GM19463 (cell line): ENCODE measurements around the gene TSPEAR.

Experiments
- ATAC-seq: cut with Tn5 transposase; IDR thresholded peaks from one replicate; pipeline ENCODE4 v1.9.1; 2021; ENCODE audit warnings: mild to moderate bottlenecking, moderate library complexity; ENCODE audit not compliant: unreplicated experiment

Gene TSPEAR

DNA sequence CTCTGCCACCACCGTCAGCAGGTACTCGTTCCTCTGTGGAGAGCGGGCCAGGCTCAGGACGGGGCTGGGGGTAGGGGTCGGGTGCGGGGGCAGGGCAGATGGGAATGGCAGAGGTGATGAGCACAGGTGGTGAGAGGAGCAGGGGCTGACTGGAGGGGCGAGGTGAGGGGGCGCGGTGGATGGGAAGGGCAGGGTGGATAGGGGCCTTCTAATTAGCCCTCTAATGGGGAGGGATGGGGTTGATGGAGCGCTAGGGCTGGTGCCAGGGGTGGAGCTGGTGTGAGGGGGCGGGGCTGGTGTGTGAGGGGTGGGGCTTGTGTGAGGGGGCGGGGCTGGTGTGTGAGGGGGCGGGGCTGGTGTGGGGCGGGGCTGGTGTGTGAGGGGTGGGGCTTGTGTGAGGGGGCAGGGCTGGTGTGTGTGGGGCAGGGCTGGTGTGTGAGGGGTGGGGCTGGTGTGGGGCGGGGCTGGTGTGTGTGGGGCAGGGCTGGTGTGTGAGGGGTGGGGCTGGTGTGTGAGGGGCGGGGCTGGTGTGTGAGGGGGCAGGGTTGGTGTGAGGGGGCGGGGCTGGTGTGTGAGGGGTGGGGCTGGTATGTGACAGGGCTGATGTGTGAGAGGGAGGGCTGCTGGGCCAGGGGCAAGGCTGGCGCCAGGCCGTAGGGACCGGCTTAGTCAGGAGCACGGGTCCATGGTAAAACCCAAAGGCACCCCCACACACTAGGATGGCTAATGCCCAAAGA lies 177.3 kb downstream of the TSPEAR start:
- no peak for ATAC-seq

DNA sequence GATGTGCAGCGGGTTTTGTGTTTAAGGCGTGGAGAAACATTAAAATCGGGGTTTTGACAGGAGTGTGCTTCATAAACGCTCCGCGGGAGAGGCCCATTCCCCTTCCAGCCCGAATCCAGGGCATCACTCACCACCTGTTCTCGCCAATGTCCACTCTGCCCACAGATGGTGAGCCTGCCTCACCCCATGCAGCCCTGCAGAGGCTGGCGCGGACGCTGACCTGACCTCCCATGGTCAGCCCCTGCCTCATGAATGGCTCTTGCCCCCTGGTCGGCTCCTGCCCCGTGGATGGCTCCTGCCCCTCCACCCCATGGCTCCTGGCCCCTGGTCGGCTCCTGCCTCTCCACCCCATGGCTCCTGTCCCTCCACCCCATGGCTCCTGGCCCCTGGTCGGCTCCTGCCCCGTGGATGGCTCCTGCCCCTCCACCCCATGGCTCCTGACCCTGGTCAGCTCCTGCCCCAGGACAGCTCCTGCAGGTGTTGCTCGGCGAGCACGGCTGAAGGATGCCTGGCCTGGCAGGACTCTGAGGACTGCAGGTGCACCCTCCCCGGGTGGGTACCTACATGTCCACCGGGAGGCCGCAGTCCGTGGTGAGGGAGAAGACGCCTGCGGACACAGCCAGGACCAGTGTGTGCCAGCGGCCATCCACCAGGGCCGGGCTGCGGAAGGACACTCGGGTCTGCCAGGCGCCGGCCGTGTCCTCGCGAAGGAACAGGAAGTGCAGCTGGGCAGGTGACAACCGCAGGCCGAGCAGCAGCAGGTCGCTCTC lies 178.1 kb downstream of the TSPEAR start:
- ATAC-seq = no peak

DNA sequence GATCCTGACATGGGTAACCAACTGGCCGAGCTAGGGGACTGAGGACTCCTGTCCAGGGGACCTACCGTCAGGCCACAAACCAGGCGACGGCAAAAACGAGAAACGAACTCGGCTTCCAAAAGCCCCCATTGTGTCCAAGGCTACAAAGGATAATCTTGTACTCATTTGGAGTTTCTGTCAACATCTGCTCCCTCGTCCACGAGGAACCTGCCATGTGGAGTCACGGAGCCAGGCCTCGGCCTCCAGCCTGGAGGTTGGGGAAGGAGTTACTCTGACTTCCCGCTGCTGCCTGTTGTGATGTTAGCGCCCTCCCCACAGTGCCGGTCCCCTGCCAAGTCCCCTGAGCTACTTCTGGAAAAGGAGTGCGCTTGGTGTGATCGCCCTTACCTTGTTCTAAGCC lies 178.7 kb downstream of the TSPEAR start:
- ATAC-seq = no peak

DNA sequence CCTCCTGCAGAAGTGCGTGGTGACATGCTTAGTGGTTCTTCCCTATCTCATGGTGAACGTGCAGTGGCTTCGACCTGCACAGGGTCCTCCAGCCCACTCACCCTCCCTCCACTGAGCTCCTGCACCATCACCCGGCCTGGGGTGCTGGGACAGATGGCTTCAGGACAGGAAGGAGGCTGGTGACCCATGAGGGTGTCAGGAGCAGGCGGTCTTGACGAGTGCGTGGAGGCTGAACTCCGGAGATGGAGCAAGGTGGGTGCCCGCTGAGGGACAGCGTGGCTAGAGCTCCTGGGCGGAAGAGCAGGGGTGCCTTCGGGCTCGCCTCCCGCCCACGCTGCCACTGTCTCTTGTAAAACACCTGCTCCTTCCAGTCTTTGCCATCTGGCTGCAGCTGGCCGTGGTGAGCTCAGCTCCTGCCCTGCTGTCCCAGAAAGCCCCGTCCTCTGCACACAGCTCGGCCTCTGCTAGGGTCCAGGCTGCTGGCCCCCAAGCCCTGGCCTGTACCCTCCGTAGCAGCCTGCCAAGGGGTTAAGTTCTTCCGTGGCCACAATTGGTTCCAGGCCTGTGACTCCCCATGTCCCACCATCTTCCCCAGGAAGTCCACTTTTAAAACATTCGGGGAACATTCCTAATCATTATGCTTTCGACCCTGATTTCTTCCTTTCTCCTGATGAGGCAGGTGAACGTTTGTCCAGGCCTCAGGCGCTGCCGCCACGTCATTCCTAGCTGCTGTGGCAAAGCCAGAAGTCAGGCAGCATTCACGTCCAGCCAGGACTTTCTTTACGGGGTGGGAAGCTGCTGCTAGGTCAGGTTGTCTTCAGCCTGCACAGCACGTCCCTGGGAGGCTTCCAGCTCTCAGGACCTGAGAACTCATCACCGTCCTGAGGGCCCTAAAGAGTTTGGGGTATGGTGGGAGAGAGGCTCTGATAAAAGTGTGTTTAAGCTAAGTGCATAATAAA lies 179.5 kb downstream of the TSPEAR start:
- no peak for ATAC-seq

DNA sequence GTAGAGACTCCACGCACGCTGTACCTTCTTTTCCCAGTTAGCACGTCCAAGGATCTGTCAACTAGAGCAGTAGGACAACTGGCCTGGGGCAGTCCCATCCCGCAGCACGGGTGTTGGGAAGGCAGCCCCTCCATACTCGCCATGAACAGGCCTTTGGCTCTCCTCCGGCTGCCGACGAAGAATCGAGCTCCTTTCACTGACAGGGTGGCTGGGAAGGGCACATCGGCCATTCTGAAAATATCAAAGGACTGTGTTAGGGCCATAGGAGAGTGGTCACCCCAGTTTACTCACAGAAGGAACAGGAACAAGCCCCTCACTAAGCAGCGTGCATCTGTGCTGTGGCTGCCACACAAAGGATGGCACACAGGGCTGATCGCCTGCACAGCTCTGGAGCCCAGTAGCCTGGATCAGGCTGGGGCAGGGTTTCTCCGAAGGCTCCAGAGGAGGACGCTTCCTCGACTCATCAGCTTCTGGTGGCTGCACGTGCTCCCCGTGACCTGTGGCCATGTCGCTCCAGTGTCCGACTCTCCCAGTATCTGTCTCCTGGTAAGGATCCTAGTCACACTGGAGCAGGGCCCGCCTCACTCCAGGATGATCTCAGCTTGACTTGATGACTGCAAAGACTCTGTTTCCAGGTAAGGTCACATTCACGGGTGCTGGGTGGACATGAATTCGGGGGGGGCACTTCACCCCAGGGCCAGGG lies 180.3 kb downstream of the TSPEAR start:
- no peak for ATAC-seq

DNA sequence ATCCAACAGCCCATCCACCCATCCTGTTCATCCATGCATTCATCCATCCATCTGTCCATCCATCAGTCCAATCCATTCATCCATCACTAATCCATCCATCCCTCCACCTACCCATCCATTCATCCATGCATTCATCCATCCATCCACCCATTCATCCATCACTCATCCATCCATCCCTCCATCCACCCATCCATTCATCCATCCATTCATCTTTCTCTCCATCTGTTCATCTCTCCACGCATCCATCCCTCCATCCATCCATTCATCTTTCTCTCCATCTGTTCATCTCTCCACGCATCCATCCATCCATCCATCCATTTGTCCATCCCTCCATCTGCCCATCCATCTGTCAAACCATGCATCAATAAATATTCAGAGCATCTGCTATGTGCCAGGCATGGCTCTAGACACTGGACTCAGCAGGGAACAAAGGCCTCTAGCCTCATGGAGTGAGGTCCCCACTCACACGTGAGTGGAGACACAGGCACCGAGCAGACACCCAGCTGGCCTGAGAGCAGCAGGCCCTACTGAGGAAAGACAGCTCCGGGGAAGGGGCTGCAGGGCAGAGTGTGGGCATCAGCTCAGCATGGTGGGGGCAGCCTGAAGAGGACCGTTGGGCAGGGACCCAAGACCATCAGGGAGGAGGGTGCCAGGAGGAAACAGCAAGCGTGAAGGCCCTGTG lies 181.0 kb downstream of the TSPEAR start:
- ATAC-seq = no peak

DNA sequence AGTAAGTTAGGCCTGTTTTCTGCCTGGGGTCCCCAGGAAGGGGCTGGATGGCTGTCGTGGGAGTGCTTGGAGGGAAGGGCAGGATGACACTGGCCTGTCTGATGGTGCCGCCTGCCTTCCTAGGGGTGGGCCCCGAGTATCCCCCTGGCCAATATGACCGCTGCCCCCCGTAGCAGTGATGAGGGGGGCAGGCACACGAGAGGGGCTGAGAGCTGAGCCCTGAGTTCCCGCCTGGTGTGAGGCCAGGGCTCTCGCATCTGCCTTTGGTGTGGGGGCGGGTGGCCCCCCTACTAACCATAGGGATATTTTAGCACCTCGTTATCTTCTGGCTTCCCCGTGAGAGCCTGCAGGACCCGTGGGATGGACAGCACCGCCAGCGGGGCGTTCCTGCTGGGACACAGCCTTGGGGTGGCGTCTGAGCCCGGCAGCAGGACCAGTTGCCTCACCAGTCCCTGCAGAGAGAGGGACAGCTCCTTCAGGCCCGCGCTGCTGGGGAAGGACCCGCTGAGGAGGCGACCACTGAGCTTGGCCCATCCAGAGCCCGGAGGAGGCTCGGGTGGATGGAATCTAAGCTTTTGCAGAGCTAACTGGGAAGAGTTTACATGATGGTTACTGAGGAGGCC lies 181.8 kb downstream of the TSPEAR start:
- no peak for ATAC-seq

DNA sequence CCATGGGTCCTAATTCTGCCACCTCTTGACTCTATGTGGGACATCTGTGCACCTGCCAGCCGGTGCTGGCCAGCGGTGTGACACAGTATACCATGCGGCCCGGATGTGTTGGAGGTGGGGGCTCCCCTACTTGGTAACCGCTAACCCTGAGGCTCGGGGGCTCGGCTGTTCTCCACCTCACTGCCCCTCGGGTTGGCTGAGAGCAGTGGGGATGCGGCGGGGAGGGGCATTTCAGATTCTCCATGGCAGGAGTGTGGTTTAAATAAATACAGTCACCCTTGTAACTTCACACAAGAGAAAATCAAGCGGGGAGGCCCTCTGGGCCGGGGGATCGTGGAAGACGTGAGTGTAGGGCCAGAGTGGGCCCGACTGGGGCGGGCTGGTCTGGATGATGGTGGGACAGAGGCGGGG lies 182.4 kb downstream of the TSPEAR start:
- no peak for ATAC-seq

DNA sequence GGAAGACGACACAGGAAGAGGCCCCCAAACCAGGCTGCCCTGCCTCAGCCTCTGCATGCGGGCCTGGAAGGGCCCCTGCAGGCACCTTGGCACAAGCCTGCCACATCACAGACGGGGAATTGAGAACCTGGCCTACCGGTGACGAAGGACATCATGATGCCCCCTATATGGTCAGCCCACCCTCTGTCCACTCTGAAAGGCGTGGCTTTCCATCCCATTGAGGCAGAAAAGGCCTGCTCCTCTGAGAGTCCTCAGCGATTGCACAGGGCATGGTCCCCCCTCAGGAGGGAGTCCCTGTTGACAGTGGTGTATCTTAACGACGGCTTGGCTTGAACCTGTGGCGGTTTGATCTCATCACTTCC lies 182.8 kb downstream of the TSPEAR start:
- ATAC-seq = no peak

DNA sequence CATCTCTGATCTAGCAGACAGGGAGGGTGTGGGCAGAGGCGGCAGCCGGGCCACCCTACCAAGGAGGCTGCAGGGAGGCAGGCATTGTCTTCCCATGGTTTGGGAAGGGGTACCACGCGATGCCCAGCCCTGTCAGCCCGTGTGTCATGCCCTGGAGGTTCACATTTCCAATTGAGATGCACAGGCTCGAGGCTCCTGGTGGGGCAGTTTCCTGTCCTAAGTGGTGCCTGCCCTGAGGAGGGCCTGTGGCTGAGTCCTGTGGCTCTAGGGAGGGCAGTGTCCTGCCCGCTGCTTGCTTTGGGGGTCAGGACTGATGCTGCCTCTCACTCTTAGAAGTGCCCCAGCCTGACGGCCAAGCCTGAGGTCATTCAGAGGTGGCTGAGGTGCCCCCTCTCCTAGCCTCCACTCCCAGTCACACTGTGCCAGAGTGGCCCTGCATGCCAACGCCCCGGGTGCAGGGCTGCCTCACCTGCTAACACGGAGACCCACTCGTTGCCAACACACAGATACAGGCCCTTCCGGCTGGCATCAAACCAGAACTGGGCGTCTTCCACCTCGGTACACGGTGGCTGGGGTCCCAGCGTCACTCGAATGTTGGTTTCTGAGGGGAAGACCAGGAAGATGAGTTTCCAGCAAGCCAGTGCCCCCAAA lies 183.3 kb downstream of the TSPEAR start:
- ATAC-seq = no peak

DNA sequence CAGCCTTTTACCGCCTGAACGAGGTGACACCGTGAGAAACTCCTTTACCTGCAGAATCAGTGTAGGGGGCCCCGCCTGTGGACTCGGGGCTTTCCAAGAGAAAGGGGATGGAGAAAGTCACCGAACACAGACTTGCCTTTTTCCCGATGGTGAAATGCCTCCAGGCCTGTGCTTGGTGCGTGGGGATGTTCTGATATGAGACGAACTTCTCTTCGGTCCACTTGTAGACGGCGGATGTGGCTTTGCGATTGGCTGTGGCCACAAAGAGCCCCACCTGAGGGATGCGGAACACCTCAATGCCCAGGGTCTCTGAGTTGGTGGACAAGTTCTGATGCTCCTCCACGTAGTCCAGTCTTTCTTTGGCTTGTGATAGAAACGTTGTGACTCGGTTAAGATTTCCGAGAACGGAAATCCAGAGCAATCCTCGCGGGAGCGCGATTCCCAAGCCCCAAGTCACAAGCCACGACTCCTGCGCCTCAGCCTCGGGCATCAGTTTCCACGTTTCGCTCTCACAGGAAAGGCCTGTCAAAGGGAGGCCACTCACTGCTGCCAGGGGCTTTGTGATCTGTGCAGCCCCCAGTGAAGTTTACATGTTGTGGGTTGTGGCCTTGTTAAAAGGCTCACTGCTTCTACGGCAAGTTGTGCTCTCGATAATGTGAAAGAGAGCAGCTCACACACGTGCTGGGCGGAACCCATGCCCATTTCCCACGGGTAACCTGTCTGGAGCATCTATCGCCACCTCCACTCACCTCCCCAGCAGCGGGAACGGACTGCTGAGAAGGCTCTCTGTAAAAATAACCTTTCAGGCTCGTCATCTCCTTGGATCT lies 184.0 kb downstream of the TSPEAR start:
- no peak for ATAC-seq

DNA sequence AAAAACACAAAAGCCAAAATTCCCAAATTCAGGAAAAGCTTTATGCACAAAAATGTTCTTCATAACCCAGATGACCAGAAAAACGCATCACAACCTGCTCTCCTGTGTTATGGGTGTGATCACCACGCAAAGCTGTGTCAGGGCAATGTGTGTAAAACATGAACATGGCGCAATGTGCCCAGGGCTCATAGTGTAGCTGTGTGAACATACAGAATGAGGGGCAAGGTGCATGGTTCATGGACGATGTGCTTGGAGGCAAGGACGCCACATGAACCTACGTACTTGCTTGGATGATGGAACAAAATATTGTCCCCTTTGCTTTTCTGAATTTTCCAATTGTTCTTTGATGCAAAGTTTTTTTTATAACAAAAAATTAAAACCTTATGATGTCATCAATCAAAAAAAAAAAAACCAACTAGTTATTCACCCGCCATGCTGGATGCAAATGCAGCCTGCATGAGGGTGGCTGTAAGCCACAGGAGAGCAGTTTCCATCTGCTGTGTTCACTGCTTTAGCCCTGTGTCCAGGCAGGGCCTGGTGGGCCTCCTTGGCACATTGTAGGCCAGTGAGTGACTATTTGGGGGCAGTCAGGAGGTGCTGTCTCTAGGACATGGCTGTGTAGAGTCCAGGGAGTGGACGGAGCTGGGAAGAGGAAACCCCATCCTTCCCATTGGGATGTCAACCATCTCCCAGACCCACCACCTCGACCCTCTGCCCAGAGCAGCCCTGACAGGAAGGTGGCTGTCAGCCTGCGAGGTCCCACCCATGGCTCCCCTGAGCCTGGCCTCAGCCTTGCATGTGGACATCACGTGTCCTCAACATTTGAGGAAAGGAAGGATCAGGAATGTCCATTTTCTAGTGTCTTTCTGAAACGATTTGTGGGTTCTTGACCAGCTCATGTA lies 185.0 kb downstream of the TSPEAR start:
- no peak for ATAC-seq

DNA sequence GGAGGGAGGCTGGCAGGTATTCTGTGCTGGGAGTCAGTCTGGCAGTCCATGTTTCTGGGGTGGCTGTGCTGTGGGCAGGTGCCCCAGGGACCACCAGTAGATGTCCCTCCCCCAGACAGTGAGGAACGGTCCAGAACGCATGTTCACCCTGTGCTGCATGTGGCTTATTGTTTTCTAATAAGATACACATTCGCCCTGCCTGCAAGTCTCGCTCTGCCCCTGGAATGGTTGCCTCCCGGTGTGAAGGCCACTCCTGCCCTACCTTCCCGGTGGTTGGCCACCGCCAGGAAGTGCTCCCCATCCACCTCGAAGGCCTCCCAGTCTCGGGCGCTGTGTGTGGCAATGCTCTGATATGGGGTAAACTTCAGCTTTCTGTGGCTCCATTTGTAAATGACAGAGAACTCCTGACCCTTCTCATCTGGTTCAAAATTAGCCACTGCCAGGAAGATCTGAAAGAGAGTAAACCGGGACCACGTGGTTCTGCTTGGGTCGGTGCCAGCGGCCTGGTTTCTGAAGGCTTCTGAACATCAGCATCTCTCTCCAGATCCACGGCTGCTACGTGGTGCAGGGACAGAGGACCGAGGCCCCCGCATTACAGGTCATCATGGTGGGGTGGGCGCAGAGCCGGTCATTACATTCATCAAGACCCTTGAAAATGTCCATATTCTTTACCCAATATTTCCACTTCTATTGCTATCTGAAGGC lies 185.8 kb downstream of the TSPEAR start:
- no peak for ATAC-seq

DNA sequence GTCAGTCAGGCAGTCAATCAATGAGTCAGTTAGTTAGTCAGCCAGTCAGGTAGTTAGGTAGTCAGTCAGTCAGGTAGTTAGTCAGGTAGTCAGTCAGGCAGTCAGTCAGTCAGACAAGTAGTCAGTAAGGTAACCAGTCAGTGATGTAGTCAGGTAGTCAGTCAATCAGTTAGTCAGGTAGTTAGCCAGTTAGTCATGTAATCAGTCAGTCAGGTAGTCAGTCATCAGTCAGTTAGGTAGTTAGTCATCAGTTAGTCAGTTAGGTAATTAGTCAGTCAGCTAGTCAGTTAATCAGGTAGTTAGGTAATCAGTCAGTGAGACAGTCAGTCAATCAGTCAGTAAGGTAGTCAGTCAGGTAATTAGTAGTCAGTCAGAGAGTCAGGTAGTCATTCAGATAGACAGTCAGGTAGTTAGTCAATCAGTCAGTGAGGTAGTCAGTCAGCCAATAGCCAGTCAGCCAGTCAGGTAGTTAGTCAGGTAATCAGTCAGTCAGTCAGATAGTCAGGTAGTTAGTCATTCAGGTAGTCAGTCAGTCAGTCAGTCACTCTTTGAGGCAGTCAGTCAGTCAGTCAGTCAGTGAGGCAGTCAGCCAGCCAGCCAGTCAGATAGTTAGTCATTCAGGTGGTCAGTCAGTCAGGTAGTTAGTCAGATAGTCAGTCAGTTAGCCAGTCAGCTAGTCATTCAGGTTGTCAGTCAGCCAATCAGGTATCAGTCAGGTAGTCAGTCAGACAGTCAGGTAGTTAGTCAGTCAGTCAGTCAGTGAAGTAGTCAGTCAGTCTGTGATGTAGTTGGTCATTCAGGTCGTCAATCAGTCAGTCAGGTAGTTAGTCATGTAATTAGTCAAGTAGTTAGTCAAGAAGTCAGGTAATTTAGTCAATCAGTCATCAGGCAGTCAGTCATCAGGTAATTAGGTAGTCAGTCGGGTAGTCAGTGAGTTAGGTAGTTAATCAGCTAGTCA lies 186.7 kb downstream of the TSPEAR start:
- ATAC-seq = no peak

DNA sequence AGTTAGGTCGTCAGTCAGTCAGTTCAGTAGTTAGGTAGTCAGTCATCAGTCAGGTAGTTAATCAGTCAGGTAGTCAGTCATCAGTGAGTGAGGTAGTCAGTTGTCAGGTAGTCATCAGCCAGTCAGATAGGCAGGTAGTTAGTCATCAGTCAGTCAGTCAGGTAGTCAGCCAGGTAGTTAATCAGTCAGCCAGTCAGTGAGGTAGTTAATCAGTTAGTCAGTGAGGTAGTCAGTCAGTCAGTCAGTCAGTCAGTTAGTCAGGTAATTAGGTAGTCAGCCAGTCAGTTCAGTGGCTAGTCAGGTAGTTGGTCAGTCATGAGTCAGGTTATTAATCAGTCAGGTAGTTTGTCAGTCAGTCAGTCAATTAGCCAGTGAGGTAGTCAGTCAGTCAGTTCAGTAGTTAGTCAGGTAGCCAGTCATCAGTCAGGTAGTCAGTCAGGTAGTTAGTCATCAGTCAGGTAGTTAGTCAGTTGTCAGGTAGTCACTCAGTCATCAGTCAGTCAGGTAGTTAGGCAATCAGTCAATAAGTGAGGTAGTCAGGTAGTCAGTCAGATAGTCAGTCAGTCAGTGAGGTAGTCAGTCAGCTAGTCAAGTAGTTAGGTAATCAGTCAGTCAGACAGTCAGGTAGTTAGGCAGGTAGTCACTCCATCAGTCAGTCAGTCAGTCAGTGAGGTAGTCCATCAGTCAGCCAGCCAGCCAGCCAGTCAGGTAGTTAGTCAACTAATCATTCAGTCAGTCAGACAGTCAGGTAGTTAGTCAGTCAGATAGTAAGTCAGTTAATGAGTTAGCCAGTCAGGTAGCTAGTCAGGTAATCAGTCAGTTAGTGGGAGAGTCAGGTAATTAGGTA lies 187.6 kb downstream of the TSPEAR start:
- ATAC-seq = no peak
